MCF 10A (cell line): ENCODE results near the gene LCLAT1. TPM values are rescaled to one million over a fixed set of nuclear protein-coding genes. Genes with fewer than 3 reads are reported as not detected.
A peak's percentile ranks its signal among the peaks of the same experiment; 100 is the strongest.

Experiments used
- BruUV-seq: library from RNA; stranded (reverse); fragments of 400-500 nt; replicated peaks from 2 replicates; lab custom pipeline; 2021; lab: Mats Ljungman, UMichigan
- CTCF ChIA-PET: fragments of 300-600 bp; sonication (Branson Sonifier 250); formaldehyde crosslinking; extraction: SDS; loops from one replicate; lab custom pipeline; 2021; ENCODE audit warnings: antibody characterized with exemption, inconsistent platforms; lab: Yijun Ruan, JAX
- POLR2A ChIA-PET: fragments of 300-600, 350-650 bp; sonication (Branson Sonifier 250); formaldehyde crosslinking; extraction: SDS; loops from one replicate; lab custom pipeline; 2020; ENCODE audit warnings: antibody characterized with exemption, inconsistent platforms; lab: Yijun Ruan, JAX
- DNase-seq: peaks from one replicate; pipeline ENCODE4 v3.0.0-alpha.2; 2018; ENCODE audit not compliant: unreplicated experiment
- H3K27ac Mint-ChIP-seq: one replicate; pipeline ENCODE4 v1.8.0; 2022; ENCODE audit warnings: mild to moderate bottlenecking, low read depth, mixed read lengths; ENCODE audit not compliant: unreplicated experiment
- H3K27me3 Mint-ChIP-seq: one replicate; pipeline ENCODE4 v1.8.0; 2022; ENCODE audit warnings: mixed read lengths; ENCODE audit not compliant: insufficient read depth, unreplicated experiment
- H3K36me3 Mint-ChIP-seq: one replicate; pipeline ENCODE4 v1.8.0; 2022; ENCODE audit warnings: mild to moderate bottlenecking, moderate library complexity, mixed read lengths; ENCODE audit not compliant: insufficient read depth, unreplicated experiment
- H3K4me1 Mint-ChIP-seq: one replicate; pipeline ENCODE4 v1.8.0; 2022; ENCODE audit warnings: mixed read lengths; ENCODE audit not compliant: insufficient read depth, unreplicated experiment
- H3K4me3 Mint-ChIP-seq: one replicate; pipeline ENCODE4 v1.8.0; 2022; ENCODE audit warnings: mild to moderate bottlenecking, moderate library complexity, mixed read lengths; ENCODE audit not compliant: unreplicated experiment
- H3K9me3 Mint-ChIP-seq: one replicate; pipeline ENCODE4 v1.8.0; 2022; ENCODE audit warnings: mixed read lengths; ENCODE audit not compliant: unreplicated experiment
- CTCF ChIP-seq: fragments of 200-600 bp; IDR thresholded peaks from one replicate; pipeline ENCODE4 v1.8.0; 2022; ENCODE audit warnings: antibody characterized with exemption, mild to moderate bottlenecking; ENCODE audit not compliant: unreplicated experiment
- intact Hi-C: fragments of 100-400 bp; cut with micrococcal nuclease; formaldehyde crosslinking; loops from 2 replicates; pipeline ENCODE4 v1.14.1; 2022
- total RNA-seq: library from RNA; stranded (reverse); gene quantifications from 2 replicates; pipeline ENCODE4 v1.2.3, GENCODE V29; 2022

LCLAT1 gene
- total RNA-seq, 1 experiment from 2014 or later = 27.5 TPM

GRCh38 chr2:30663806-30664205 lies 216.8 kb downstream of the LCLAT1 start:
- no peak overlapping the region for H3K27ac Mint-ChIP-seq
- no peak for TF ChIP-seq CTCF
- POLR2A ChIA-PET = no interaction called here
- no TSS peak for BruUV-seq
- H3K4me3 Mint-ChIP-seq = no peak overlapping the region
- intact Hi-C loops = no loop called here
- H3K4me1 Mint-ChIP-seq = peaks cover 8% of the 10 kb centered on the region
- no peaks in the 10 kb centered on the region for H3K27me3 Mint-ChIP-seq
- H3K36me3 Mint-ChIP-seq = no peaks in the 10 kb centered on the region
- no peak for DNase-seq
- CTCF ChIA-PET = no interaction called here
- H3K9me3 Mint-ChIP-seq = peaks cover 25% of the 10 kb centered on the region

GRCh38 chr2:30664761-30665358 lies 217.8 kb downstream of the LCLAT1 start:
- H3K27me3 Mint-ChIP-seq = no peaks in the 10 kb centered on the region
- no peaks in the 10 kb centered on the region for H3K36me3 Mint-ChIP-seq
- no peak for TF ChIP-seq CTCF
- BruUV-seq = no TSS peak
- peak; percentile 89 for DNase-seq
- peaks cover 8% of the 10 kb centered on the region for H3K4me1 Mint-ChIP-seq
- peaks cover 24% of the 10 kb centered on the region for H3K9me3 Mint-ChIP-seq
- H3K4me3 Mint-ChIP-seq = no peak overlapping the region
- CTCF ChIA-PET = interaction anchor here (0.5 kb wide), 2 partner anchors 517 to 1317 kb away, joined by 3 to 4 read pairs; no protein-coding TSS in a partner anchor
- POLR2A ChIA-PET = no interaction called here
- intact Hi-C loops = no loop called here
- no peak overlapping the region for H3K27ac Mint-ChIP-seq

DNA sequence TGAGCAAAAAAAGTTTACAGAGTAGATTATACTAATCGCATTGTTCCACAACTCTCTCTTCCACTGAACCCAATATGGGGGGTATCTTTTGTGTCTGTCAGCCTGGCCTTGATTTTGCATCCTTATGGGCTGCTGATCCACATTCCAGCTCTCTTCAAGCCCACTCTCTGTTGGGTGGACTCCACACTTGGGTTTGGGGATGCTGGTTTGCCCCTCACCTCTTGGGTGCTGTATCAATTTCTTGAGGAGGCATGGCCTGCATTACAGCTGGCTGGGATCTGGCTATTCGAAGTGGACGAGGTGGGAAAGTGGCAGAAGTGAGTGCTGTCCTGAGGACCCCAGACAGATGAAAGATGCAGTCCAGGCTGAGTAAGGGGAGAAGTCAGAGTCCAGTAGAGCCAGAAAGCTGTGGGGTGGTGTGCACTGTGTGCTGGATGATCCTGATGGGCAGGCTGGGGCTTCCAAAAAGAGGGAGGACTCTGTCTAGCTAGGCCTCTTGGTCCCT lies 218.8 kb downstream of the LCLAT1 start:
- Mint-ChIP-seq H3K9me3 (peaks cover 29% of the 10 kb centered on the region), H3K27ac (no peak overlapping the region), H3K27me3 (no peaks in the 10 kb centered on the region), H3K4me3 (no peak overlapping the region), H3K36me3 (no peaks in the 10 kb centered on the region), H3K4me1 (peaks cover 8% of the 10 kb centered on the region)
- ChIA-PET POLR2A (no interaction called here), CTCF (interaction anchor here (0.9 to 1.2 kb wide), 4 partner anchors 36 to 501 kb away, joined by 3 to 6 read pairs (median 4); no protein-coding TSS in a partner anchor)
- DNase-seq = no peak
- intact Hi-C loops = no loop called here
- TF ChIP-seq CTCF = no peak
- BruUV-seq = no TSS peak

GRCh38 chr2:30666266-30666874 lies 219.3 kb downstream of the LCLAT1 start:
- Mint-ChIP-seq H3K36me3 (no peaks in the 10 kb centered on the region), H3K4me1 (peaks cover 8% of the 10 kb centered on the region)
- CTCF ChIA-PET = interaction anchor here (0.9 to 1.2 kb wide), 4 partner anchors 36 to 502 kb away, joined by 3 to 6 read pairs (median 4); no protein-coding TSS in a partner anchor

More at GRCh38 chr2:30666266-30666874, 219.3 kb downstream of the LCLAT1 start:
- Mint-ChIP-seq H3K4me3 (no peak overlapping the region), H3K27me3 (no peaks in the 10 kb centered on the region), H3K27ac (no peak overlapping the region), H3K9me3 (peaks cover 29% of the 10 kb centered on the region)
- peak; percentile 84 for DNase-seq
- POLR2A ChIA-PET = no interaction called here
- BruUV-seq = no TSS peak
- intact Hi-C loops = no loop called here
- no peak for TF ChIP-seq CTCF
